Activated effector memory CD4-positive, alpha-beta T cell treated with anti-CD3 and anti-CD28 coated beads, Interleukin-2, amount 50 U/mL, for 16 hours (primary cell): ENCODE data around the gene EVX1.

Source experiments
- DNase-seq: peaks from one replicate; pipeline ENCODE4 v3.0.0-alpha.2; 2020

The EVX1 gene

GRCh38 chr7:27235387-27236311, 7.0 kb upstream of the EVX1 start:
- no peak for DNase-seq

DNA sequence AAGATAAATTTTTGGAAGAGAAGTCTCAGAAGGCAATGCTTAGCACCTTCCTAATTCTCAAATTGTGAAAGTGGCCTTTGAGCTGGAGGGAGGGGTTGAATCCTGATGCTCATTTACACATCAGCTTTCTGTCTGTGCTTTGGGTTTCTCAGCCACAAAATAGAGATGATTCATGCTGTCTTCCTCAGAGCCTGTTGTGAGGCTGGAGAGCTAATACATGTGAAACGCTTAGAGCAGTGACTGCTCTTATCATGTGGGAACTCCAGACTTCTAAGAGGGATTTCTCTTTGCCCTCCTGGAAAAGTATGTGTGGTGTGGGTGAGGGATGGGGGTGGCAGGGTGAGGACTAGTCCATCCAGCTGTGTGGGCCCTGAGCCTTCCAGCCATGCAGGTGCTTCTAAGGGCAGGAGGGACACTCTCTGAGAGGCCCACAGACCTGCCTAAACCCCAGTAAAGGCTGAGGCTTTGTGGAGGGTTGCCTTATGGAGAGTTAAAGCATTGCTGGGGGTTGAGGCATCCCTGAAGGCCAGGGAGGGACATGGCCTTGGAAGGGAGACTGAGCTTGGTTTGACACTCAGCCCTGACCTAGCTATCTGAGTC, 4.8 kb upstream of the EVX1 start:
- no peak for DNase-seq

GRCh38 chr7:27238979-27239386, 3.6 kb upstream of the EVX1 start:
- DNase-seq = no peak

DNA sequence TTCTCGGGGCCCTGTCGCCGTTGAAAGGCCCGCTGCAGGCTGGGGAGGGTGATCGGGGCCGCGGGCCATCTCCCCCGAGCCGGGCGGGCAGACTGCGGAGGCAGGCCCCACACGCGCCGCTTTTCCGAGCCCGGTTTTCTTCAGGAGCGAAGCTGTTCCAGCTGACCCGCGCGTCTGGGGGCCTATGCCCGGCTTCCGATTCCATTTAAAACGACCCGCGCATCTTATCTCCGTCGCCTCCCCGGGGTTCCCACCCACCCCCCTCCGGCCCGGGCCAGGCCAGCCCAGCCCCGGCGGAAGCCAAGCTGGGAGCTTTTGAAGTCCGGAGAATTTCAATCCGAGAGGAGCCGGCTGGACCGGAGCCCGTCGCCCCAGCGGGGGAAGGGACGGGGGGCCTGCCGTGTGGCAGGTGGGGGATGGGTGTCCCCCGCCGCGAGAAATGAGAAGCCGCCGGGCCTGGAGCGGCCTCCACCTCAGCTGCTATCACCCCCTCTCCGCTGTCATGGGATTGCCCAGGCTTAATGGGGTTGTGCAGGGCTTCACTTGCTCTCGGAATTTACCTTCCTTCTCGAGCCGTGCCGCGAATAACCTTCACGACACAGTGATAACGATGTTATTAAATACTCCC, 3.1 kb upstream of the EVX1 start:
- no peak for DNase-seq

- DNase-seq = no peak
These were observed 2.4 kb upstream of the EVX1 start for GRCh38 chr7:27240015-27240731.

DNA sequence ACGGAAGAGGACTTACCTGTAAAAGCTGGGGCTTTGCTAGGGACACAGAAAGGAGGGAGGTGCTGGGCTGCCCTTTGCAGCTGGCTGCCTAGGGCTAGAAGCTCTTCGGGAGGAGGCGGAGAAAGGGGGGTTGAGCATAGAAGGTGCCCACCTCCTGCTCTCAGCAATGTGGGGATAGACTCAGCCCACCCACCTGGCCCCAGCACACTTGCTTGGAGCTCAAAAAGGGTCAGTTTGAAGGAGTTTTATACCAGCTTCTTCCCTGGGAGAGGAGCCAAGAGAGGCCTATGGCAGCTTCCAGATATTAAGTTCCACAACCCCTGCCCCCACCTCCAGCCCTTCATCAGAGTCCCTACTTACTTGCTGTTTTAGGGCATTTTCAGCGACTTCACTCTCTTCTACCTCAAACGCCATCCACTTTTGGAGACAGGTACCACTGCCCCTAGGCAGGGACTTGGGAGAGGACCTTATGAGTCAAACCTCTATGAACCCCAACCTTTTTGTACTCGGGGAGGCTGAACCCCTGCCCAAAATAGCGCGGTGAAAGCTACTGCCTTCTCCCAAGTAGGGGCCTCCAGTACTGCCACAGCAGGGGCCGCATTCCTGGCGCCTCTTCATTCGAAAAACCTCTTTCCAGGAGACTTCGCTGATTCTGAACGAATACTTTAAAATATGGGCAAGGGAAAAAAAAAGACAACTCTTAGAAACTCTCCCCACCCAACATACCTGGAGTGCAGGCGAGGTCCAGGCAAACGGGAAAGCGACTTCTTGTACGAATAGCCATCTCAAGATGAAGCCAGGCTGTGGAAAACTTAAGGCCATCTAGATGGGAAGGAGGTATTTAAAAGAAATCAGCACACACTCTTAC, 1.2 kb upstream of the EVX1 start:
- DNase-seq = no peak

DNA sequence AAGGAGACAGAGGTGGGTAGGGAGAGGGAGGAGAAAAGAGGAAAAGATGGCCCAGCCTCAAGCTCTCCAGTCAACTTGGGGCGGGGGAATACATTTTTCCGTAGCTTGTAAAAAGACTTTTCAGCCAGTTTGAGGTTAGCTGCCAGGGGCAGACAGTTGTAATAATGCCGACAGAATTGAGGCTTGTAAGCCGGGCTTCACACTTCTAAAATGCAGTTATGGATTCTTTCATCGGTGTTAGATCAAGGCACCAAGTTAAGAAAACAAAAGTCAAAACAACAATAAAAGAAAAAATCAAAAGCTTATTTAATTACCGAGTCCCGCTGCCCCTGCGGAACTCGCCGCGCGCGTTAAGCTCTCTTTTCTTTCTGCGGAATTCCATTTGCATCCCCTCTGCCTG, 448 bp upstream of the EVX1 start:
- DNase-seq = no peak

GRCh38 chr7:27243340-27244163, 950 bp downstream of the EVX1 start:
- no peak for DNase-seq

- DNase-seq = no peak
These were observed 2.0 kb downstream of the EVX1 start for GRCh38 chr7:27244488-27245123.

DNA sequence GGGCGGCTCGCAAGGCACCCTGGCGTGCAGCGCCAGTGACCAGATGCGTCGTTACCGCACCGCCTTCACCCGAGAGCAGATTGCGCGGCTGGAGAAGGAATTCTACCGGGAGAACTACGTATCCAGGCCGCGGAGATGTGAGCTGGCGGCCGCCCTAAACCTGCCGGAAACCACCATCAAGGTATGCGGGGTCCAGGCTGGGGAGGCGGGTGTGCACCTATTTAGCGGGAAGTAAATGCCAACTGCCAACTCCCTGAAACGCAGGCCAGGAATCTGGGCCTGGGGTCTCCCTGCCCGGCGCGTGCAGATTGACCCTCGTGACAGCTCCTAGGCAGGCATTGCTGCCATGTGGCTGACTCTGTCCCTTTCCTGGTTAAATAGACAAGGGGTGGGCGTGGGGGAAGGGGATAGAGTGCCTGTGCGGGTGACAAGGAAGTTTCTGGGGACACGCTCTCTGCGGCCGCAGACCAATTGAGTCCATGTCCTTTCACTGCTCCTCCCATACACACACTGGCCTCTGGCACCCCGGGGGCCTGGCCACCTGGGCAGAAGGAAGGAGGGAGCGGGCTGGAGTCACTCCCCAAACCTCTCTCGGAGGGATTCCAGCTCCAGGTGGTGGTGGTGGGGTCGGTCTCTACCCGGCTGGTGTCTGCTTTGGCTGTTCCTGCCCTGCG, 2.7 kb downstream of the EVX1 start:
- DNase-seq = no peak

GRCh38 chr7:27245798-27246691, 3.4 kb downstream of the EVX1 start:
- no peak for DNase-seq

GRCh38 chr7:27247000-27247399, 4.4 kb downstream of the EVX1 start:
- no peak for DNase-seq

DNA sequence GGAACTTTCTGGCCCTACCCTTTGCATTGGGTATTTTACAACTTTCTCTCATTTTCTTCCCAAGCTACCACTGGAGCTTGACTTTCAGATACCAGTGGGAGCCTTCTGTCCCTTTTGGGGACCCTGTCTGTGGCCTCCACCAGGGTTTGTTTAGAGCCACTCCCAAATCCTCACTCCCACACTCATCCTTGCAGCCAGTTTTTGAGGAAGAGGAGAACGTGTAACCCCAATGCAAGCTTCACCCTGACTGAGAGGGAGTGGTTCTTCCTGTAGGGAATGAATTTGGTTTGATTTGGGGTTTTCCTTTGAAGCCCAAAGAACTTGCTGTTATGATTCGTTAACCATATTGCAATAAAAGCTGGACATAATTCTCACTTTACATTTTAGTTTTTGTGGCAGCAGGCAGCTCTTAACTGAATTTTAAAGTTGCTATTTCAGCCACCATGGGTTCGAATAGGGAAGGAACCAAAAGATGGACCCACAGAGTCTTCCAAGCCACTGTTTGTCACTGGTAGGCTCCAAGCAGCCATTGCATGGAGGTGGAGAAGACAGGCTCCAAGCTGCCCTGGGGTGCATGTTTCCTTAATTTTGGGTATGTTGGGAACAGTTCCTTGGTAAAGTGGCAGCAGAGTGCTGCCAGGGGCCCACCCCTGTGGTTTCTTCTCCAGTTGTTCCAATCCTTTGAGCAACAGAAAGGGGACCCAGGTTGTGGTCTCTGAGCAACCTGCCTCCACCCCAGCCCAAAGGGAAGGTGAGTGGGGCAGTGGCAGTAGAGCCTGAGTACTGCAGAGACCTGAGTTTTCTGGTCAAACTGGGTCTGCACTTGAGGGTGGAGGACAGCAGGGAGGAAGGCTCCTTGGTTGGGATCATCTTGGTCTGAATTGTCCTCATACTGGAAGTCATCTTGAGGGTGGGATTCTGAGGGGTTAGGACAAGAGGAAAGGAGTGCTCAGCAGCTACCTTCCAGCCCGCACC, 5.1 kb downstream of the EVX1 start:
- DNase-seq = no peak

- DNase-seq = no peak
These were observed 5.8 kb downstream of the EVX1 start for GRCh38 chr7:27248427-27248806.

DNA sequence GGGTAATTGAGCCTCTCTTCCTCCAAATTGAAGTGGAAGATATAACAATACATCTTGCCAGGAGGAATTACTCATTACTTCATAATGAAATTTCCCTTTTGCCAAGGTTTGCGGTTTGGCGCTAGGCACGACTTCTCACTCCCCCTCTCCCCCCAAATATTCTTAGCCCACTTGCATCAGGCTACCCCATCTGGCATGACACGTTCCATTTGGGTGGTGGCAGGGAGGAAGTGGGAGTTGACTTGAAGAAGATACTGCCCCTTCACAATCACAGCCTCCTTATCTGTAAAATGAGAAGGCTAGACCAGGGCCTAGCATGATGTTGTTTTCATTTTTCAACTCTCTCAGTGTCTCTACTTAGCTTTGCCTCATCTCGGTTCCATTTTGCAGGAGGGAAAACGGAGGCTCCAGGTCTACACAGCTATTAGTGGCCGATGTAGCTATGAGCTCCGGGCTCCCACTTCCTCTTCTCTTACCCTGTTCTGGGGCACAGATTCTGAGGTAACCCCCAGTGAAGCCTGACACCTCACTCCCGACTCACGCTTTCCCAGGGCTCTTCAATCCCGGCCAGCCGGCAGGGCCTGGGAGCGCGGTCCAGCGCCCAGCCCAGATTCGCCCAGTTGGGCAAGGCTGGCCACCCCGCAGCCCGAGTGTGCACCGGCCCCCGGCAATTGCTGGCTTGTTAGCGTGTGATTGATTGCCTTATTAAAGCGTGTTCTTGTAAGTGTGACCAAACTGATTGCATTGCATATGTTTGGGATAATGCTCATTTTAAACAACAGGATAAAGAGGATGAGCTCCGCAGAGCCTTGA, 6.5 kb downstream of the EVX1 start:
- no peak for DNase-seq

GRCh38 chr7:27249724-27250556, 7.3 kb downstream of the EVX1 start:
- no peak for DNase-seq
